Measurements from ENCODE around the gene BRAT1.

Gene BRAT1

GRCh38 chr7:2555121-2556052, at the start of gene BRAT1:
Gene BRAT1 (minus strand): TSS chr7:2555524. CDS start chr7:2554431, 1,093 bp downstream.
- TF ChIP-seq CTCF (conservative IDR thresholded peaks at IDR 0.05; ENCODE audit: low read depth, low read length), result peak; percentile 61
- peak within 1 kb of the TSS; percentile 69 for H3K4me3 ChIP-seq (ENCODE audit: low read depth, low read length)
- DNase-seq (ENCODE audit: low read depth), result peak; percentile 95

GRCh38 chr7:2604608-2605174, 49.4 kb upstream of the BRAT1 start:
- TF ChIP-seq CTCF (conservative IDR thresholded peaks at IDR 0.05; ENCODE audit: low read depth, low read length), result no peak
- no peak overlapping the region for H3K4me3 ChIP-seq (ENCODE audit: low read depth, low read length)
- no peak for DNase-seq (ENCODE audit: low read depth)

GRCh38 chr7:2603044-2603965, 48.0 kb upstream of the BRAT1 start:
- no peak for DNase-seq (ENCODE audit: low read depth)
- H3K4me3 ChIP-seq (ENCODE audit: low read depth, low read length), result no peak overlapping the region
- TF ChIP-seq CTCF (conservative IDR thresholded peaks at IDR 0.05; ENCODE audit: low read depth, low read length), result no peak

GRCh38 chr7:2602406-2603043, 47.2 kb upstream of the BRAT1 start:
- H3K4me3 ChIP-seq (ENCODE audit: low read depth, low read length), result no peak overlapping the region
- no peak for TF ChIP-seq CTCF (conservative IDR thresholded peaks at IDR 0.05; ENCODE audit: low read depth, low read length)
- no peak for DNase-seq (ENCODE audit: low read depth)

GRCh38 chr7:2601907-2602306, 46.6 kb upstream of the BRAT1 start:
- no peak overlapping the region for H3K4me3 ChIP-seq (ENCODE audit: low read depth, low read length)
- no peak for TF ChIP-seq CTCF (conservative IDR thresholded peaks at IDR 0.05; ENCODE audit: low read depth, low read length)
- no peak for DNase-seq (ENCODE audit: low read depth)

- TF ChIP-seq CTCF (conservative IDR thresholded peaks at IDR 0.05; ENCODE audit: low read depth, low read length), result no peak
- no peak for DNase-seq (ENCODE audit: low read depth)
These were observed 45.7 kb upstream of the BRAT1 start for GRCh38 chr7:2601065-2601464.

More at GRCh38 chr7:2601065-2601464, 45.7 kb upstream of the BRAT1 start:
- no peak overlapping the region for H3K4me3 ChIP-seq (ENCODE audit: low read depth, low read length)

All from choroid plexus epithelial cell (primary cell).